Parathyroid adenoma (tissue), 2 donors: Measurements from ENCODE around the gene MACROH2A1.

Source experiments
- H2AFZ ChIP-seq: fragments of 300-600 bp; sonication (generic); one replicate; pipeline ENCODE4 v1.7.0; 2017; ENCODE audit warnings: antibody characterized with exemption, mild to moderate bottlenecking
- H3K27ac ChIP-seq: fragments of 300-600 bp; sonication (generic); one replicate; pipeline ENCODE4 v1.7.0; 2017
- H3K27me3 ChIP-seq: fragments of 300-600 bp; sonication (generic); one replicate; pipeline ENCODE4 v1.7.0; 2017; ENCODE audit warnings: low read length; ENCODE audit not compliant: control insufficient read depth, insufficient read depth
- H3K36me3 ChIP-seq: fragments of 300-600 bp; sonication (generic); one replicate; pipeline ENCODE4 v1.7.0; 2017; ENCODE audit warnings: low read length; ENCODE audit not compliant: control insufficient read depth, insufficient read depth
- H3K4me1 ChIP-seq: fragments of 300-600 bp; sonication (generic); one replicate; pipeline ENCODE4 v1.7.0; 2017; ENCODE audit warnings: control low read depth
- H3K4me2 ChIP-seq: fragments of 300-600 bp; sonication (generic); one replicate; pipeline ENCODE4 v1.7.0; 2017; ENCODE audit warnings: low read length
- H3K4me3 ChIP-seq: fragments of 300-600 bp; sonication (generic); one replicate; pipeline ENCODE4 v1.7.0; 2017; ENCODE audit warnings: low read depth, low read length
- H3K79me2 ChIP-seq: fragments of 300-600 bp; sonication (generic); one replicate; pipeline ENCODE4 v1.7.0; 2017; ENCODE audit warnings: control low read depth
- H3K9ac ChIP-seq: fragments of 300-600 bp; sonication (generic); one replicate; pipeline ENCODE4 v1.7.0; 2017; ENCODE audit warnings: mild to moderate bottlenecking
- H3K9me3 ChIP-seq: fragments of 300-600 bp; sonication (generic); one replicate; pipeline ENCODE4 v1.7.0; 2017; ENCODE audit warnings: low read length; ENCODE audit not compliant: control insufficient read depth
- TF ChIP-seq, protein P1 (sequence below): fragments of 300-600 bp; sonication (generic); IDR thresholded peaks from one replicate; pipeline ENCODE4 v1.7.0; 2017; ENCODE audit warnings: antibody characterized with exemption, mild to moderate bottlenecking
- donor health status: primary hyperparathyroidism.

The MACROH2A1 gene

DNA sequence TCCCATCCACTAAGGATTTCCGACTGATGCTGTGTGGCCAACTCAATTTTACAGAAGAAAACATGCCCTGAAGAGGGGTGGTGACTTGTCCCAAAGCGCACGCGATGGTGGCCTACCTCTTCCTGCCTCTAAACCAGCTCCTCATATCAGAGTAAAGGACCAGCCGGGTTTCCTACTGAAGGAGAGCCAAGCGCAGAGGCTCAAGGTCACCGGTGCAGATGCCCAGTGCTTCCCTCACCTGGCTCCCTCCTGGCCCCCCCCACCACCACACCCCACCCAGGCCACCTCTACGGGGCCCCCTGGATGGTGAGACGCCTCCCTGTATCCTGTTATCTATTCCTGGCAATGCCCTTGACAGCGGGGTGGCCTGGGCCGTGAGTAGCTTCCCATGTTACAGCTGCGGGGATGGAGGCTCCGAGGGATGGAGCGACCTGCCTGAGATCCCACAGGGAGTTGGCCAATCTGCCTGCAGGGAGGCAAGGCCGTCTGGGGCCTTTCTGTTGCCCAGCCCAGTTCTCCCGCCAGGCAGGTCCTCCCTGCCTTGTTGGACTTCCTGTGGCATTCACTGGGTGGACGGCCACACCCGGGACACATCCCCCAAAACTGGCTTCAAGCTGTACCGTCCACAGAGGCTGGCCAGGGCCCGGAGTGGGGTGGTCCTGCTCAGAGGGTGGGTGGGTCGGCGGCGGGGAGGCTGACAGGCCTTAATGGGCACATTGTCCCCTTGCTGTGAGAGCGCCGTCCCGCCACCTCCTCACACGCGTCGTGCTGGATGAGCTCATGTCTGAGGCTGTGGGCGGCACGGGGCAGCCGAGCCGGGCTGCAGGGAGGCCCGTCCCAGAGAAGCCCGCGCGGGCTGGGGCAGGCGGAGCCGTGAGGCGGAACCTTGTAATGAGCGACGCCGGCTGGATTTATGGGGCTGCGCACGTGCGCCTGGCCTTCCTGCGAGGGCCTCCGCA lies 72.5 kb downstream of the MACROH2A1 start:
- TF ChIP-seq, protein P1, sequence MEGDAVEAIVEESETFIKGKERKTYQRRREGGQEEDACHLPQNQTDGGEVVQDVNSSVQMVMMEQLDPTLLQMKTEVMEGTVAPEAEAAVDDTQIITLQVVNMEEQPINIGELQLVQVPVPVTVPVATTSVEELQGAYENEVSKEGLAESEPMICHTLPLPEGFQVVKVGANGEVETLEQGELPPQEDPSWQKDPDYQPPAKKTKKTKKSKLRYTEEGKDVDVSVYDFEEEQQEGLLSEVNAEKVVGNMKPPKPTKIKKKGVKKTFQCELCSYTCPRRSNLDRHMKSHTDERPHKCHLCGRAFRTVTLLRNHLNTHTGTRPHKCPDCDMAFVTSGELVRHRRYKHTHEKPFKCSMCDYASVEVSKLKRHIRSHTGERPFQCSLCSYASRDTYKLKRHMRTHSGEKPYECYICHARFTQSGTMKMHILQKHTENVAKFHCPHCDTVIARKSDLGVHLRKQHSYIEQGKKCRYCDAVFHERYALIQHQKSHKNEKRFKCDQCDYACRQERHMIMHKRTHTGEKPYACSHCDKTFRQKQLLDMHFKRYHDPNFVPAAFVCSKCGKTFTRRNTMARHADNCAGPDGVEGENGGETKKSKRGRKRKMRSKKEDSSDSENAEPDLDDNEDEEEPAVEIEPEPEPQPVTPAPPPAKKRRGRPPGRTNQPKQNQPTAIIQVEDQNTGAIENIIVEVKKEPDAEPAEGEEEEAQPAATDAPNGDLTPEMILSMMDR: no peak
- no peak overlapping the region for H3K4me3 ChIP-seq
- H2AFZ ChIP-seq: no peak overlapping the region
- H3K79me2 ChIP-seq: no peaks in the 10 kb centered on the region
- no peaks in the 10 kb centered on the region for H3K9me3 ChIP-seq
- no peaks in the 10 kb centered on the region for H3K4me1 ChIP-seq
- H3K27me3 ChIP-seq: no peaks in the 10 kb centered on the region
- H3K4me2 ChIP-seq: no peak overlapping the region
- no peak overlapping the region for H3K9ac ChIP-seq
- no peaks in the 10 kb centered on the region for H3K36me3 ChIP-seq
- H3K27ac ChIP-seq: no peak overlapping the region

DNA sequence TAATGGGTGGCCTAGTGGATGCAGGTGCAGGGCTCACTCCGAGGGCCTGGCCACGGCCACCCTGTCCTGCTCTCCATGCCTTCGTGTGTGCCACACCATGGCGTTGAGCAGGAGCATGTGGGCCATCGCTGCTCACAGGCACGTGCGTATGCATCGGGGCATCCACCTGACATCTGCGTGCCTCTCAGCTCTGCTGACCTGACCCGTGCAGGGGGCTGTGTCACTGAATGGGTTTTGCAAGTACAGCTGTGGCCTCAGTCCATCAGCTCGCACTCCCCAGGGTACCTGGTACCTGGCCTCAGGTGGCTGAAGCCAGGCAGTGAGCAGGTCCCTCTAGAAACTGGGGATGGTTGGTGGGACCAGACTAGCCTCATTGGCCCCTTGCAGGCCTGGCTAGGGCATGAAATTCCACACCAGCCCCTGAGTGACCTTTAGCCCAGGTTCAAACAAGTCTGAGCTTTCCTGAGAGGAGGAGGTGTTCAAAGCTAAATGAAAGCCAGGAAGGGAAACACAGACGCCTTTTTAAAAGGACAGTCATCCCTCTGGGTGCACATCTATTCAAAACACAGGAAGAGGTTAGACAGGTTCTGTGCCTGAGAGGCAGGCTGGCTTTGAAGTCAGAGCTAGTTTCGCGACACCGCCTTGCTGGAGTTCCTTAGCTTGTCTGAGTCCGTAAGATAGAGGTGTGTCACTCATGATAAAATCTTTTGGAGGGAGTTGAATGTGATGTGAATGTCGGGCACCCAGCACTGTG lies 74.0 kb downstream of the MACROH2A1 start:
- no peaks in the 10 kb centered on the region for H3K4me1 ChIP-seq
- H3K4me3 ChIP-seq: no peak overlapping the region
- no peak overlapping the region for H2AFZ ChIP-seq
- H3K79me2 ChIP-seq: no peaks in the 10 kb centered on the region
- TF ChIP-seq, protein P1: no peak
- no peak overlapping the region for H3K4me2 ChIP-seq
- no peaks in the 10 kb centered on the region for H3K9me3 ChIP-seq
- no peak overlapping the region for H3K27ac ChIP-seq
- no peak overlapping the region for H3K9ac ChIP-seq
- H3K36me3 ChIP-seq: no peaks in the 10 kb centered on the region
- no peaks in the 10 kb centered on the region for H3K27me3 ChIP-seq

DNA sequence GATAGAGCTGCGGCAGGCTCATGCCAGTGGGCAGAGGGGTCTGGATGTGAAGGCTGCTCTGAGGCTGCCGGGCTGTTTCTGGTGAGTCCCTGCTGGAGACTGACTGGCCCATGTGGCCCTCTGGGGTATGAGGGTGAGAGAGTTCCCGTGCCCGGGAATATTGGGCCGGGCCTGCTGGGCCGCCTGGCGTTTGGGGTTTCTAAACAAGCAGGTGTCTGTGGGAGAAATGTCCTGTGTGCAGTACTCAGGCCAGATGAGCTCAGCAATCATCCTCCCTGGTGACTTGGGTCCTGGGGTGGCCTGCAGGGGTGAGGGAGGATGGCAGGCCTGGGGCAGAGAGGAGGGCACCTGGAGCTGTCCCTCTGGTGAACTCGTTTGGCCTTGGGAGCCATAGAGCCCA lies 74.9 kb downstream of the MACROH2A1 start:
- H3K27me3 ChIP-seq: no peaks in the 10 kb centered on the region
- no peak overlapping the region for H3K4me2 ChIP-seq
- H3K9ac ChIP-seq: no peak overlapping the region
- no peaks in the 10 kb centered on the region for H3K36me3 ChIP-seq
- no peaks in the 10 kb centered on the region for H3K4me1 ChIP-seq
- TF ChIP-seq, protein P1: no peak
- H3K27ac ChIP-seq: no peak overlapping the region
- no peaks in the 10 kb centered on the region for H3K9me3 ChIP-seq
- H3K4me3 ChIP-seq: no peak overlapping the region
- H2AFZ ChIP-seq: no peak overlapping the region
- H3K79me2 ChIP-seq: no peaks in the 10 kb centered on the region

DNA sequence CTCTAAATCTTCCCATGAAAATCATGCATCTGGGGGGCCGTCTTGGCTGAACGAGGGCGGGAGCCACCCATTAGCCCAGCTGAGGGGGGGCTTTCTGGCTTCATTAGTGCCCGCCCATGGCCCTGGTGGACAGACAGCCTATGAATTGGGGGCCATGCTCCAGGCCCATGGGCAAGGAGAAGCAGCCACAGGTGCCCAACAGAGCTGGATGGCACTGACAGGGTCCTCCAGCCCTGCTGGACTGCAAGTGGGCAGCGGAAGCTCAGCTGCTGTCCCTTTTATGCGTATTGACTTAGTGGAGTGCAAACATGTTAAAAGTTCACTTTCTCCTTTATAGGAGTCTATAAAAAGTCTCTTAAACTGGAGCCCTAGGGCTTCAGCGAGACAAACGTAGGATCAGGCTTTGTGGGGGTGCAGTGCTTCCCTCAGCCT lies 75.3 kb downstream of the MACROH2A1 start:
- Histone ChIP-seq H3K79me2 (no peaks in the 10 kb centered on the region), H3K27ac (no peak overlapping the region), H3K4me1 (no peaks in the 10 kb centered on the region), H2AFZ (no peak overlapping the region), H3K4me2 (no peak overlapping the region), H3K27me3 (no peaks in the 10 kb centered on the region), H3K4me3 (no peak overlapping the region), H3K9me3 (no peaks in the 10 kb centered on the region), H3K36me3 (no peaks in the 10 kb centered on the region), H3K9ac (no peak overlapping the region)
- TF ChIP-seq, protein P1: no peak
